ENCODE measurements around the gene LECT2. TPM values are rescaled to one million over a fixed set of nuclear protein-coding genes. Genes with fewer than 3 reads are reported as not detected.

Gene LECT2
- total RNA-seq, 4 donors from 2014 or later = not detected

DNA sequence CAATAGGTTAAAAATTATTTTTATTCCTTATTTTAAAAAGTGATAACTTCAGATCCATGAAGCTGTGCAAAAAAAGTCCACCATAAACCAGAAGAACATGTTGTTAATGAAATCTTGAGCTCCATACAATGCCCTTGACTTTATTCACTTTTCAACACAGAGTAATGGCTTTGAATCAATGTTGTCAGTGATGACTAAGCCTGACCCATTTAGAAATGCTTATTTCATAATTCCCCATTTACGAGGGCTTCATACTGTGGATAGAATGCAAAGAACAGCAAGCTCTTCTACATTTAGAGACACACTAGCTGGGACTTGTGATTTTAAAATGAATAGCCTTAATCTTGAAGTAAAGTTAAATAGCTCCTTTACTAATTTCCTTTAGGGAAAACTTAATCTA is 33.4 kb downstream of the LECT2 start:
- DNase-seq (ENCODE audit: low spot score) (no peak), ATAC-seq (ENCODE audit: low FRiP score) (peak; percentile 81)
- TF ChIP-seq, protein P1, sequence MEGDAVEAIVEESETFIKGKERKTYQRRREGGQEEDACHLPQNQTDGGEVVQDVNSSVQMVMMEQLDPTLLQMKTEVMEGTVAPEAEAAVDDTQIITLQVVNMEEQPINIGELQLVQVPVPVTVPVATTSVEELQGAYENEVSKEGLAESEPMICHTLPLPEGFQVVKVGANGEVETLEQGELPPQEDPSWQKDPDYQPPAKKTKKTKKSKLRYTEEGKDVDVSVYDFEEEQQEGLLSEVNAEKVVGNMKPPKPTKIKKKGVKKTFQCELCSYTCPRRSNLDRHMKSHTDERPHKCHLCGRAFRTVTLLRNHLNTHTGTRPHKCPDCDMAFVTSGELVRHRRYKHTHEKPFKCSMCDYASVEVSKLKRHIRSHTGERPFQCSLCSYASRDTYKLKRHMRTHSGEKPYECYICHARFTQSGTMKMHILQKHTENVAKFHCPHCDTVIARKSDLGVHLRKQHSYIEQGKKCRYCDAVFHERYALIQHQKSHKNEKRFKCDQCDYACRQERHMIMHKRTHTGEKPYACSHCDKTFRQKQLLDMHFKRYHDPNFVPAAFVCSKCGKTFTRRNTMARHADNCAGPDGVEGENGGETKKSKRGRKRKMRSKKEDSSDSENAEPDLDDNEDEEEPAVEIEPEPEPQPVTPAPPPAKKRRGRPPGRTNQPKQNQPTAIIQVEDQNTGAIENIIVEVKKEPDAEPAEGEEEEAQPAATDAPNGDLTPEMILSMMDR (IDR thresholded peaks at IDR 0.05) = no peak

DNA sequence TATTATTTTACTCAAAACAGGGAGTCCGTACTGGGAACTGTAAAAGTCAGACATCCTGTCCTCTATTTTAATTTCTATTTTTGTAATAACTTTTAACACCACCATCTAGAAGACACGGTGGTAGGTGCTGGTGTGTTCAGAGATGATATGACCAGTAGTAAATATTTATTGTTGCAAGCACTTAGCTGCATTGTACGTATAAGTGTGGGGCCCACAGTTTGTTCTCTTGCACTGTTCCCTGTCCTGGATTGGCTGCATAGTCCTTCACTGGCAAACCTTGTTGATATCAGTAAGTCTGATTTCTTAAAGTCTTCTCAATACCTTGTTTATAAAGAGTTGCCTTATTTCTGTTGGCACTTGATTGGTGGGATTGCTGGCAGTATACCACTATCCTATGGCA is 34.6 kb downstream of the LECT2 start:
- ATAC-seq (ENCODE audit: low FRiP score) (no peak), DNase-seq (ENCODE audit: low spot score) (no peak)
- TF ChIP-seq, protein P1 (IDR thresholded peaks at IDR 0.05) = no peak

DNA sequence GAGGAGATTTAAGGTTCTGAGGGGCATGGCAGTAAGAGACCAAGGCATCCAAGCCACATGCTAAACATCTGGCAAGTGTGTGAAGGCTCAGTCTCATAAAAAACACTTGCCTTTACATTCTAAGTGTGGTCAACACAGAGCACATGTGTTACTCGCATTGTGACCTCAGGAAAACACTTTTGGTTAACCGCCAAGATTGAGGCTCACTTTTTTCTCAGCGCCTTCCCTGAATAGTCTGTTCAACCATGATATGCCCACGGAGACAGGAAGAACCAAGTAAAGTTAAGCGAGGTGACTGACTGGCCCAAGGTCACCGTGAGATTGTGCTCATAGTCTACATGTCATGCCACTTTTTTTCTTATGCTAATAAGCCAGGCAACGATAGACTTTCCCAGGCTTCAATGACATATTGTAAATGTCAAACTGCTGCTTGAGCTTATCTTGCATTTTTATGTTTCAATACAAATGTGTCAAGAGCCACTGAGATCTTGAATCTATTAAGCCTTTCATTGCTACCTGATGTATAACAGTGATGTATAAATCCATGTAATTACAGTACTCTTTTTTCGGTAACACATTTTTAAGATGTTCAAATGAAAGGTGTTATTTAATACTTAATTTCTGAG is 38.0 kb downstream of the LECT2 start:
- TF ChIP-seq, protein P1 (IDR thresholded peaks at IDR 0.05) = no peak
- ATAC-seq (ENCODE audit: low FRiP score) (no peak), DNase-seq (ENCODE audit: low spot score) (no peak)

DNA sequence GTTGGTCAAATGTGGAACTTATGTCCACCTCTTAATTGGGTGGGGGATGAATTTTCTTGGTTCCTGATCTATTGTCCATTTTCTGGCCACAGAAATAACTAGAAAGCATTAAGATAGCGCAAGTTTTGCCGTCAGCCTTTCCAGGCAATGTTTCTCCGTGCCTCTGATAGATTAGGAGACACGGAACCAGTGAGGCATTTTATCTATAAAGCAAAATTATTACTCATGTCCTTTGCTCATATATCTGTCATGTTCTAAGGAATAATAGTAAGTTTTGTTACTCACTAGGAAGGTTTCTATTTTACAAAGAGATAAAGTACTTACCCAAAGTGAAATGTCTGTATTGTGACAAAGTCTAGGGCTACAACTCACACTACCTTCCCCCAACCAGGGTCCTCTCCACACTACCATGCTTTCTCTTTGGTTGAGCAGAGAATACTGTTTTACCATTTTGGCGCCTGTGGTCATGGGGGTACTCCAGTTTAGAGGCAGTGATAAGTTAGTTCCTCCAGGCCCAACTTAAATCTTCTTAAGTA is 39.2 kb downstream of the LECT2 start:
- TF ChIP-seq, protein P1 (IDR thresholded peaks at IDR 0.05) = no peak
- ATAC-seq (ENCODE audit: low FRiP score) (no peak), DNase-seq (ENCODE audit: low spot score) (no peak)

DNA sequence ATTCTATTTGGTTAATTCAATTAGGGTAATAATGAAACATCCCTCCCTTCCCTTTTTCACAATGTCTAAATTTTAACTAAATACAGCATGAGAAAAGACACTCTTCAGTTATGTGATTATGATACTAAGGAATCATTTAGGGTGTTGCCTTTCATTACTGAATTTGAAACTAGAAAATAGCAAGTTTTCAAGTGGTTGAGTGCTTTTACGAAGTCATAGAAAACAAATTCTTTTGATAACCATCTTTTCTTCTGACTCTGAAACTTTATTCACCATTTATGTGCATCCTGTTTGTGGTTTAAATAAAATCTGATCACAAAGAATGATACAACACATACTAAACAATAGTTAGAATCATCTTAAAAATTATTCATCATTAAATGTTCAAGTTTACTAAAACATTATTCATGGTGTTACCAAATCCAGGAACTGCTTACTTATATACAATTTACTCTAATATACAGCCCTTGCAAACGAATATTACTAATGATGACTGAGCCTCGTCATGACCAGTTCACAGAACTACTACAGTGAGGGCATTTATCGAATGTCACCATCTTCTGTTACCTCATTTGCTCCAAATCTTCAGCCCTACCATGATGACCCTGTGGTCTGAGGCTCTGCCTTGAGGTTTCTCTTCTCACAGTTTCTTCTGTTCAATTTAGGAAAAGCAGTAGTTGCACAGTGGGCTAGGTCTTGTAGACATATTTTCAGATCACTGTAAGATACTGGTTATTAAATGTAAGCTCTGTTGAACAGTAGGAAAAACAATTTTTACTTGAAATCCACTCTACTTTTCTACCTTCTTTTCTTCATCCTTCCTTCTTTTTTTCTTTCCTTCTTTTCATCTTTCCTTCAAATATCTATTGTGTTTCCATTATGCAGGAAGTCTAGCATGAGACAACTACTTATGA is 40.8 kb downstream of the LECT2 start:
- ATAC-seq (ENCODE audit: low FRiP score) (no peak), DNase-seq (ENCODE audit: low spot score) (no peak)
- TF ChIP-seq, protein P1 (IDR thresholded peaks at IDR 0.05) = no peak

DNA sequence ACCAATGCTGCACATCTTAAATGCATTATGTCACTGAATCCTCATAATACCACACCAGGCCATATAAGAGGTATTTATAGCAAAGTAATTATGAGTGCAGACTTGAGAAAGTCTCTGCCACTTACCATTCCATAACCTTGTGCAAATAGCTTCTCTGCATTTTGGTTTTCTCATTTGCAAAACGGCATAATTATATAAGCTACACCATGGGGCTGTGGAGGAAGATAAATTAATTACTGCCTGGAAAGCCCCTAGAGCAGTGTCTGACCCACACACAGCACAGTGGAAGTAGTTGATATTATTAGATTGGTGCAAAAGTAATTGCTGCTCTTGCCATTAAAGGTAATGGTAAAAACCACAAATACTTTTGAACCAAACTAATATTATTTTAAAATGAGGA is 49.6 kb downstream of the LECT2 start:
- ATAC-seq (ENCODE audit: low FRiP score) (no peak), DNase-seq (ENCODE audit: low spot score) (no peak)
- TF ChIP-seq, protein P1 (IDR thresholded peaks at IDR 0.05) = no peak
